HG03469 (cell line): ENCODE results near the gene RUSC2.
"Not testable (repeated sequence)": the region's sequence is repeated elsewhere in the genome, so short reads cannot be mapped to it uniquely, and the experiment has no call there.

ENCODE experiments used
- ATAC-seq: cut with Tn5 transposase; IDR thresholded peaks from one replicate; pipeline ENCODE4 v1.9.1; 2021; ENCODE audit warnings: mild to moderate bottlenecking, moderate library complexity, moderate number of reproducible peaks; ENCODE audit not compliant: unreplicated experiment

Gene RUSC2

DNA sequence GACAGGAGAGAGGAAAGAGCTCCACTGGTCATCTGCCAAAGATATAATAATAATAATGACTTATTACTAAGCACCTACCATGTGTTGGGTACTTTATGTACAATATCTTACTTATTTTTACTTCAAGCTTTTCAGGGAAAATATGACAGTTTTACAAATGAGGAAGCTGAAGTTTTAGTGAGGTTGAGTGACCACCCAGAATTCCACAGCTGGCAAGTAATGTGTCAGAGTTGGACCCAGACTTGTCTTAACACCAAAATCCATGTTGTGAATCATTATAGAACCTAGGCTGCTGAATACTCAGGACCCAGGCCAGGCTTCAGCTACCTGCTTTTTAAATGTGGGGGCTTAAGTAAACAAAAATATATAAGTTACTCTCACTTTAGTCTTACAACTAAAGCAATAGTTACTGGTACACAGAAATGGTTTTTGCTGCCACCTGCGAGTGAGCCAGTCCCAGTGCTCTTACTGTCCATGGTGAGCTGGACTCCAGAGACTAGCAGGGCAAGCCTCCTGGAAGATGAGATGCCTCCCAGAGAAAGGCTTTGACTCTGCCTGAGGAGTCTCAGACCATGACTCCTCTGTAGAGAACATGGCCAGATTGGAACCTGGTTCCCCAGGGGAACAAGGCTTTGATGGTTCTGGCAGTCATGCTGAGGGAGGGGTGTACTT, 29.9 kb downstream of the RUSC2 start:
- ATAC-seq = no peak

DNA sequence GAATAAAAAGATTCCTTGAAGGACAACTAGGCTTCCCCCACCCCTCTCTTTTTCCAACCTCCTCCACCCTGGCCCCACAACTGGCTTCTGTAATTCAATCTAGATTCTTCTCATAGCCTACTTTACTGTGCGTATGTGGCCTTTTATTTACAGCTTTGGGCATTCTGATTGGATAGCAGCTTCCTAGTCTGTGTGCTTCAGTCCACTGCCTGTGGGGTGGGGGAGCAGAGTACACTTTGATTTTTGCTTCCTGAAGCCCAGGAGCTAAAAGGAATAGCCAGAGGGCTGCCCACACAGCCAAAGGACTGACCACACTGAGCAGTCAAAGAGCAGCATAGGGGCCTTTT, 30.4 kb downstream of the RUSC2 start:
- no peak for ATAC-seq

DNA sequence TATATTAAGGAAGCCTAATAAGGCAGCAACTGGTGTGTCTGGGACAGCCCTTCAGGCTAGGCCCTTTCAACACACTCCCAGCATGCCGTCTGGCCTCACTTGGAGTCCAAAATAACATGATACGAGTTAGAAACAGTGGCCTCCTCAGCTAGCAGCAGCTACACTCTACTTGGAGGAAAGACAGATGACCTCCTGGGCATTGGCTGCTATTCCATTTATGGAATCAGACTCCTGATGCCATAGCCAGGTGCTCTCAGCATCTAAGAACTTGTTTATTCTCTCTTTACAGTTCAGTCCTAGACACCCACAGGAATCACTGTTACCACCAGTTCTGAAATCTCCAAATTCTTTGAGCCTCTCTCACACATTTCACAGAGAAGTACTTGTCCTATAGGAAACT, 31.8 kb downstream of the RUSC2 start:
- no peak for ATAC-seq

DNA sequence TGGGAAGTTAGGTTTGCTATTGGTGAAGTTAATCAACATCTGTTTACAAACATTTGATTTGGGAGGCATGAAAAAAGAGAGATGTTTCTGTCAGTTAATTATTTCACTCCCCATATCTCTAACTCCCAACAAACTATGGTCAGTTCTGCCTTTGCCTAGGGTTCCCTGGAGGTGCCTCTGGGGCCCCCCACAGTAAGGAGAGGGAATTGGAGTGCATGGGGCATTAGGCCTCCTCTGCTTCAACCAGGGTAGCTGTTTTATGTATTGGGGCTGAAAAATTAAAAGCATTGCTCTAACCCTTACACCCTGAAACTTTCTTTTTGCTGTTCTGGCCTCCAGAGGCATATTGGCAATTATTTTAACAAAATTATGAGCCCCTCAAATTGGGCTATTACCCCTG, 32.3 kb downstream of the RUSC2 start:
- no peak for ATAC-seq

DNA sequence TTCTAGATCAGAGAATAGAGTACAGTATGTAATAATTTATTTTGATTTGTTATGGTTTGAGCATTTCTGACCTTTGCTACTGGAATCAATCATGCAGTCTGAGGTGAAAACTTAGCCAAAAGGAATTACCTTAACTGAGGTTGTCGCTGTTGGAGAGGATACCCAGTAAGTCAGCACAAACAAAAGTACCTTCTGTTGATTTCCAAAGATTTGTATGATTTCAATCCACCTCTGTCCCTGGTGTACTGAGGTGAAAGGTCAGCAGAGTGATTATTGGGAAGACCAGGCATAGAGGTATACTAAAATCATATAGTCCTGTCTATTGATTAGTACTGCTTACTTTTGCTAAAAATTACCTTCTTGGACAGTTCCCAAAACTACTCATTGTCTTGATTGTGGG, 32.8 kb downstream of the RUSC2 start:
- no peak for ATAC-seq

DNA sequence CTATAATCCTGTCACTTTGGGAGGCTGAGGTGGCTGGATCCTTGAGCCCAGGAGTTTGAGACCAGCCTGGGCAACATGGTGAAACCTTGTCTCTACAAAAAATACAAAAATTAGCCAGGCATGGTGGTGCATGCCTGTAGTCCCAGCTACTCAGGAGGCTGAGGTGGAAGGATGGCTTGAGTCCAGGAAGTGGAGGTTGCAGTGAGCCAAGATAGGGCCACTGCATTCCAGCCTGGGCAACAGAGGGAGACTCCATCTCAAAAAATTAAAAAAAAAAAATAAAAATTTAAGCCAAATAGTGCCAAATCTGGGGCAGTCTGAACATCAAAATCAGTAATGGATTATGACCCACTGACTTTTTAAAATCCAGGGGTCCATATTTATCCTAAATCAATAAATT, 33.6 kb downstream of the RUSC2 start:
- ATAC-seq = not testable (repeated sequence)

DNA sequence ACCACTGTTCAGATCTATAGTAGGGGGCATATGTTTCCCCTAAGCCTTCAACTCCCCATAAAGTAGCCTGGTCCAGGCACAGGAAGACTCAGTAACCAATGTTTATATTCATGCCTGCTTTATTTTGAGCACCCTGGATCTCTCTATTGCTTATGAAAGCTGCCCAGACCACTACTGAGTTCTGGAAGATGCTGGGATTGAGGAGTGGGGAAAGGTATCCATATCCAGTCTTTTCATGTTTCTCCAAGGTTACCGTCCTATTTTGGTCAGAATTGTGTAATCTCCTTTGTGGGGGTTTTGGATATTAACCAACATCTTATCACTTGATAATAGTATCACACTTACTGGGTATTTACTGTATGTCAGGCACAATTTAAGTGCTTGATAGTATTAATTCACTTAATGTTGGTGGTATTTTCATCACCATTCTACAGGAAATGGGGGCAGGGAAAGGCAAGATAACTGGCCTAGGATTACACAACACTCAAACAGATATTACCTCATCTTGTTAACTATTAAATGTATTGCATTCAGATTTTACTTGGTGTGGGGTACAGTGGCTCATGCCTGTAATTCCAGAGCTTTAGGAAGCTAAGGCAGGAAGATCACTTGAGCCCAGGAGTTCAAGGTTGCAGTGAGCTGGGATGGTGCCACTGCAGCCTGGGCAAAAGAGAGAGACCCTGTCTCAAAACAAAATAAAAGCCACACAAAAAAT, 36.3 kb downstream of the RUSC2 start:
- ATAC-seq = no peak

DNA sequence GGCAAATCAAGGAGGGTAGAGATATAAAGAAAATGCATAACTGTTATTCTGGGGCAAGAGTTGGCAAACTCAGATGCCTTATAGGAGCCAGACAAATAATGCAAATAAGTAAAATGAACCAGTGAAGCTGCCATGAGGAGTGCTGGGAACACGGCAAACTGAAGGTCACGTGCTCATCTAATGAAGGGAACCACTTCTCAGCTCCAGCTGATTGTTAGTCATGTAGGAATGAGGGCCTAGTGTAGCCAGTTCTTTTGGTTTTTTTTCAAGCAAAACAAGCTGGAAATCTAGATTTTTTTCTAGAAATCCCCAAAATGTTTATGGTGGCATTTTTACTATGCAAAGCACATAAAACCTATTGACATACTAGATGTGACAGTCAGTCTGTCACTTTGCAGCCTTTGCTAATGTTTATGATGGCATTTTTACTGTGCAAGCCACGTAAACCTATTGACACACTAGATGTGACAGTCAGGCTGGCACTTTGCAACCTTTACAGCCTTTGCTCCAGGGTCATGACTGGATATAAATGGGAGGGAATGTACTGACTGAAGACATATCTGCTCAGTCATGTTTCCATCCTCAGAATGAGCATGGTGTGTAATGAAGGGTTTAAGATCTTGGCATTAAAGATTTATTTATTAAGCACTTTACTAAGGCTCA, 39.4 kb downstream of the RUSC2 start:
- ATAC-seq = no peak

DNA sequence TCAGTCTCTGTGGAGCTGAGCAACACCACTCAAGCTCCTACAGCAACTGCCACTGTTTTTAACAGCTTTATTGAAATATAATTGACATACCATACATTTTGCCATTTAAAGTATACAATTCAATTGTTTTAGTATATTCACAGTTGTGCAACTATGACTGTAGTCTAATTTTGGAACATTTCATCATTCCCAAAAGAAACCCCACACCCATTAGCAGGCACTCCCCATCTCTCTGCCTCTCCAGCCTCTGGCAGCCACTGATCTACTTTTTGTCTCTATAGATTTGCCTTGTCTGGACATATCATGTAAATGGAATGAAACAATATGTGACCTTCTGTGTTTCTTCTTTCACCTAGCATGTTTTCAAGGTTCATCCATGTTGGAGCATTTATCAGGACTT, 43.5 kb downstream of the RUSC2 start:
- no peak for ATAC-seq

DNA sequence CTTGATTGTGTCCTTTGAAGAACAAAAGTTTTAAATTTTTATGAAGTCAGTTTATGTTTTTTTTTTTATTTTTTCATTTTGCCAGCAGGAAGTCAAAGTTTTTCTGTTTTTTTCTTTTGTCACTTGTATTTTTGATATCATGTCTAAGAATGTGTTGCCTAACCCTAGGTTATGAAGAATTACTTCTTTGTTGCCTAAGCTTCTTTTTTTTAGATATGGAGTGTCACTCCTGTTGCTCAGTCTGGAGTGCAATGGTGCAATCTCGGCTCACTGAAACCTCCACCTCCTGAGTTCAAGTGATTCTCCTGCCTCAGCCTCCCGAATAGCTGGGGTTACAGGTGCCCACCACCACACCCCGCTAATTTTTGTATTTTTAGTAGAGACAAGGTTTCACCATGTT, 45.0 kb downstream of the RUSC2 start:
- not testable (repeated sequence) for ATAC-seq

DNA sequence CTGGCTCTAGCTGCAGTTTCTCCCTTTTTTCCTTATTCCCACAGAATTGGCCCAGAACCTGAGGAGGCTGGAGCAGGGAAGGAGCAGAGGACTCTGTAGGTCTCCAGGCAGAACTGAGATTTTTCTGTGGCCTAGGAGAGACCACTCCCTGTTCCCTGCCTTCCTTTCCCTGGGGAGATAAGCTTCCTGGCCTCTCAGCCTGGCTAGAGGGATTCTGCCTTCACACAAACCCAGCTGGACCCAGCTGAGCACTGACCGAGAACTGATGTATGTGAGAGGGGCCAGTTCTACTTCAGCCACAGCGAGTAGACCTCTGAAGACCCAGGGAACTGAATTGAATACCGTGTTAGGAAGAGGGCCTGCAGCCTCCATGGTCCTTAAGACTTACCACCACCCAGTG, 48.0 kb downstream of the RUSC2 start:
- ATAC-seq = no peak

DNA sequence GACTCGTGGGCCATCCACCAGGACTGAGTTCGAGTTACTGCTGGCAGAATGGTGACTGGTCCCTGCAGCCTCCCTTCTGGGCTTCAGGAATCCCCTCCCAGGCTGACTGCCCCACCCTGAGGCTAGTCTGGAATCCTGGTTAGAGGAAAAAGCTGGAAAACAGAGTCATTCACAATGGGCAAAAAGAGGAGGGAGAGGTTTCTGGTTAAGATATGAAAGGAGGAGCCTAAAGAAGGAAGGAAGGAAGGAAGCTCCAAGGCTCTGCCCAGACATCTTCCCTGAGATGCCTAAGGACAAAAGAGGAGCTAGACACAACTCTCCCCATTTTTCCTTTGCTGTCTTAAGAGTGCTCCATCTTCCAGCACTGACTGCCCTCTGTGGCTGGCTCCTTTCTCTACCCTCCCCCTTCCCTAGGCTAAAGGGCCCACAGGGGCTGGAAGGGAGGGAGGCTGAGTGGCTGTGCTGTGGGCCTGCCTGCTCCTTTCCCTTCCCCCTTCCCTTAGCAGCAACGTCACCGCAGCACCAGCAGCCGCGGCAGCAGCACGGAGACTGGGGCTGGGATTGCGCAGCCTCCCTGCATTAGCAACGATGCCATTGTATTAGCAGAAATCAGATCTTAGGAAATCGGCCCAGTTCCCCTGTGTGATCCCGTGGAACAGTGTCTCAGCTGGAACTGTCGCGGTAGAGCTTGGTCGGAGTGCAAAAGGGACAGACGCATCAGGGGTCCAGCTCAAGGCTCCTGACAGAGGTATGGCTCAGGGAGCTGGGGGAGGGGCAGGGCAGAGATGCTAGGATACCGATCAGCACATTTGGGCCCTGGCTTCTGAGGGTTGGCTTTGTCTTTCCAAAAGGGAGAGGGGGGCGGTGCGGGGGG, 48.7 kb downstream of the RUSC2 start:
- no peak for ATAC-seq
